Fibroblast of peridontal ligament (primary cell): Measurements from ENCODE around the gene MACO1.
"Not testable (repeated sequence)": the region's sequence is repeated elsewhere in the genome, so short reads cannot be mapped to it uniquely, and the experiment has no call there.

Experiments used
- DNase-seq: peaks from one replicate; pipeline ENCODE4 v3.0.0-alpha.2; 2010; ENCODE audit errors: extremely low read depth

The MACO1 gene

DNA sequence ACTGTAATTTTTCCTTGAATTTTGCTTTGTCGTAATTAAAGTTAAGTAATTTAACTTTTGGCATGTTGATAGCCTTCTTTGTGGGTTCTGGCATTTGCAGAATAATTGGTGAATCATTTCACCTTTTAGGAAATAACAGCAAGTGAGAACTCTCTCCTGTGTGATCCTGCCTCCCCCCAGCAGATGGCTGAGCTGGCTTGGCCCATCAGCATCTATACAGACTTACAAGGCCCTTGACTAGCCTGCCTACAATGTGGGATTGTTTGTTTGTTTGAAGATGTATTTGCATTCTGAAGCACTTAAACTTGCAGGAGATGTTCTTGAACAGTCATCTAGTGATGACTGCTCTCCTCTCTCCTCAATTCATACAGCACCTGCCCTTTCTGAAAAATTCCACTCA is 55.9 kb downstream of the MACO1 start:
- peak; percentile 25 for DNase-seq

DNA sequence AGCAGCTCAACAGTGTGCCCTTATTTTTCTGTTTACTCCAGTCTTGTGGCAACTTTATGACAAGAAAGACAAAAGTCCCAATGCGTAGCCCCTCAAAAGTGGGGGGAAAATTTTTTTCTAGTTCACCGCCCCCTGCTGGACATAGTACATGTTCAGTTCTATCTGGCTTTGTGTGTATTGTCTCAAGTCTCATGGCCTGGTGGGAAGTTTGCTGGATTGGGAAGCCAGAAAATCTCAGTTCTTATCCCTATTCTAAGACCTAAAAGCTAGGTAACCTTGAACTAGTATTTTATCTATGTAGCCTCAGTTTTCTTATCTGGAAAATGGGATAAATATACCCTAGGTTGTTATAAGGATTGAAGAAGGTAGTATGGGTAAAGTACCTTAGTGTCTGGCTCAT is 56.9 kb downstream of the MACO1 start:
- no peak for DNase-seq

- DNase-seq, result no peak
Measured at GRCh38 chr1:25492323-25492722, 61.6 kb downstream of the MACO1 start.

GRCh38 chr1:25494952-25495351 is 64.3 kb downstream of the MACO1 start:
- DNase-seq, result no peak

GRCh38 chr1:25500694-25501093 is 70.0 kb downstream of the MACO1 start:
- peak; percentile 51 for DNase-seq

GRCh38 chr1:25501235-25502058 is 70.8 kb downstream of the MACO1 start:
- peak; percentile 72 for DNase-seq

DNA sequence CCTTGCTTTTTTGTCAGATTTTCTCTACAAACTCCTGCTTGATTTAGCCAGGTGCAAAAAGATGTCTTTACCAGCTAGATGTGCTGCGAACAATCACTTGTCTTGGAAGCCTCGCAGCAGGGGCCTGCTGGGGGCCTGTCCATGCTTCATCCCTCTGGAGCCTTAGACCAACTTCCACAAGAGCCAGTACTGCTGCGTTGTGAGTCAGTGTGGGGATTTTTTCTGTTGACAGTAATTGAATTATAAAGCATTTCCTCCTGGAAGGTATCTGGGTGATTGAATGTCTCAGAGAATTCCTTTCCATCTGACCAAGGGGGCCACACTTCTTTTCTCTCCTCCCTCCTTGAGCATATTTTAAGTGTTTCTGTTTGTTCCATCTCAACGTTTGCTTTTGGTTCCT is 72.3 kb downstream of the MACO1 start:
- DNase-seq, result peak; percentile 16

DNA sequence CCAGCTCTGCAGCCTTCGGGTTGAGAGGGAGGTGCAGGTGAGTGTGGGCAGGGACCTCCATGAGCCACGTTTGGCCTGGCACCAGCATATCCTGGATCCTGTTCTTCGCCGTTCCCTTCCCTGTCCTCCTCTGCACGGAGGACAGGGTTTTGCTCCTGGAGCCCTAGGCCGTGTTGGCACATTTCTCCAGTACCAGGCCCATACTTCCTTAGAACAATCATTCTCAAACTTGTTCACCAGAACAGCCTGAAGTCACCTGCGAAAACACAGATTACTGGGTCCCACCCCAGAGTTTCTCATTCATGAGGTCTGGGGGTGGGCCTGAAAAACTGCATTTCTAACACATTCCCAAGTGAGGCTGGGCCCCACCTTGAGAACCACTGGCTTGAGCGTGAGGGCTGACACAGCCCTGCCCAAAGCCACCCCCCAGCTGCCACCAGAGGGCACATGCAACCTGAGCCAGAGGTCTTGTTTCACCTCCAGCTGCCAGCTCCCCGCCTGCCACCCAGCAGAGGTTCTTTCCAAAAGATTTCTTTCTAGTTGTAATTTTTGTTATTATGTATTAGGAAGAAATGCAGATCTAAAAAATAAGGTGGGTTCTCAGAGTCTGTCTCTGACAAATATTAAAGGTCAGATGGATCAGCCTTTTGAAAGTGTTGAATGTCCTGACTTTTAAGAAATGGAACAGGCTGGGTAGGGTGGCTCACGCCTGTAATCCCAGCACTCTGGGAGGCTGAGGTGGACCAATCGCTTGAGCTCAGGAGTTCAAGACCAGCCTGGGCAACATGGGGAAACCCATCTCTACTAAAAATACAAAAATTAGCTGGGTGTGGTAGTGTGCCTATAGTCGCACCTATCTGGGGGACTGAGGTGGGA is 73.1 kb downstream of the MACO1 start:
- no peak for DNase-seq

GRCh38 chr1:25504706-25505595 is 74.3 kb downstream of the MACO1 start:
- DNase-seq, result peak; percentile 37

GRCh38 chr1:25505656-25506385 is 75.1 kb downstream of the MACO1 start:
- no peak for DNase-seq

DNA sequence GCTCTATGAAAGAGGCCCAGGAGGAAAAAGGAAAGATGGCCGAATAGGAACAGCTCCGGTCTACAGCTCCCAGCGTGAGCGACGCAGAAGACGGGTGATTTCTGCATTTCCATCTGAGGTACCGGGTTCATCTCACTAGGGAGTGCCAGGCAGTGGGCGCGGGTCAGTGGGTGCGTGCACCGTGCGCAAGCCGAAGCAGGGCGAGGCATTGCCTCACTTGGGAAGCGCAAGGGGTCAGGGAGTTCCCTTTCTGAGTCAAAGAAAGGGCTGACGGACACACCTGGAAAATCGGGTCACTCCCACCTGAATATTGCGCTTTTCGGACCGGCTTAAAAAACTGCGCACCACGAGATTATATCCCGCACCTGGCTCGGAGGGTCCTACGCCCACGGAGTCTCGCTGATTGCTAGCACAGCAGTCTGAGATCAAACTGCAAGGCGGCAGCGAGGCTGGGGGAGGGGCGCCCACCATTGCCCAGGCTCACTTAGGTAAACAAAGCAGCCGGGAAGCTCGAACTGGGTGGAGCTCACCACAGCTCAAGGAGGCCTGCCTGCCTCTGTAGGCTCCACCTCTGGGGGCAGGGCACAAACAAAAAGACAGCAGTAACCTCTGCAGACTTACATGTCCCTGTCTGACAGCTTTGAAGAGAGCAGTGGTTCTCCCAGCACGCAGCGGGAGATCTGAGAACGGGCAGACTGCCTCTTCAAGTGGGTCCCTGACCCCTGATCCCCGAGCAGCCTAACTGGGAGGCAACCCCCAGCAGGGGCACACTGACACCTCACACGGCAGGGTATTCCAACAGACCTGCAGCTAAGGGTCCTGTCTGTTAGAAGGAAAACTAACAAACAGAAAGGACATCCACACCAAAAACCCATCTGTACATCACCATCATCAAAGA is 76.1 kb downstream of the MACO1 start:
- DNase-seq, result not testable (repeated sequence)

DNA sequence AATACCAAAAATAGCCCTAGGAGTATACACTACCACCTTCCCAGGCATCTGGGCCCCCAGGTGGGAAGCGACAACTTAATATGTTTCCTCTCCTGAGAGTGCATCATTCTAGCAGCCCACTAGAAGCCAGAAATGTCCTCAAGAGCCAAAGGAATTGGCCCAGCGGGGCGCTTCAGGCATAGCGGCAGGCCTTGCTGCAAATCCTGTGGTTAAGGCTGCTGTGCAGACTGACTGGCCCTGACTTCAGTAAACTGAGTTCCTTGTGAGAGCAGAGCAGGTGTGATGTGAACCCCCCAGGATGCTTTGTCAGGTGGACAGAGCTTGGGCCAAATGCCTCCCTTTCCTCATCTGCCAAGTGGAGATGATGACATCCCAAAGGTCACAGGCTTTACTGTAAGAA is 83.0 kb downstream of the MACO1 start:
- no peak for DNase-seq

GRCh38 chr1:25515033-25515432 is 84.3 kb downstream of the MACO1 start:
- DNase-seq, result no peak

GRCh38 chr1:25516686-25517085 is 86.0 kb downstream of the MACO1 start:
- no peak for DNase-seq

GRCh38 chr1:25517476-25518394 is 87.0 kb downstream of the MACO1 start:
- no peak for DNase-seq

DNA sequence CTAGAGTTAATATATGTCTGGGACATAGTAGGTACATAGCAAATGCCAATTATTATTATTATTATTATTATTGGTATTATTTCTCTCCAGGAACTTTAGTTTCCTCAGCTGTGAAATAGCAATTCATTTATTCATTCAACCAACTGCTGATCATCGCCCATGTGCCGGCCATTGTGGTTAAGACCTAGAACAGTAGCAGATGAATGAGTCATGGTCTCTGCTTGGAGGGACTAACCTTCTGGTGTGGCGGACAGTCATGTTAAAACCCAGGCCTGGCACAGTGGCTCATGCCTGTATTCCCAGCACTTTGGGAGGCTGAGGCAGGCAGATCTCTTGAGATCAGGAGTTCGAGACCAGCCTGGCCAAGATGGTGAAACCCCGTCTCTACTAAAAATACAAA is 88.9 kb downstream of the MACO1 start:
- DNase-seq, result peak; percentile 51

GRCh38 chr1:25520446-25521061 is 89.9 kb downstream of the MACO1 start:
- DNase-seq, result peak; percentile 77

GRCh38 chr1:25522031-25522655 is 91.4 kb downstream of the MACO1 start:
- DNase-seq, result no peak
